Breast epithelium (tissue), 3 donors: ENCODE data around the gene KDM4C.

ENCODE experiments used
- POLR2A ChIP-seq: fragments of 450-650 bp; IDR thresholded peaks from one replicate; pipeline ENCODE4 v1.6.1; 2016; ENCODE audit warnings: antibody characterized with exemption, mild to moderate bottlenecking, moderate library complexity
- POLR2AphosphoS5 ChIP-seq, 3 donors: sonication (generic); formaldehyde crosslinking; IDR thresholded peaks; one replicate each; pipeline ENCODE4 v1.6.1; 2017; ENCODE audit warnings: antibody characterized with exemption in 3 of 3
- TF ChIP-seq, protein P1 (sequence below), 3 donors: fragments of 450-650 bp; IDR thresholded peaks; one replicate each; pipeline ENCODE4 v1.5.1; 2016 to 2017; ENCODE audit warnings: antibody characterized with exemption in 3 of 3, mild to moderate bottlenecking in 3 of 3, moderate library complexity in 3 of 3

- TF ChIP-seq, protein P1, sequence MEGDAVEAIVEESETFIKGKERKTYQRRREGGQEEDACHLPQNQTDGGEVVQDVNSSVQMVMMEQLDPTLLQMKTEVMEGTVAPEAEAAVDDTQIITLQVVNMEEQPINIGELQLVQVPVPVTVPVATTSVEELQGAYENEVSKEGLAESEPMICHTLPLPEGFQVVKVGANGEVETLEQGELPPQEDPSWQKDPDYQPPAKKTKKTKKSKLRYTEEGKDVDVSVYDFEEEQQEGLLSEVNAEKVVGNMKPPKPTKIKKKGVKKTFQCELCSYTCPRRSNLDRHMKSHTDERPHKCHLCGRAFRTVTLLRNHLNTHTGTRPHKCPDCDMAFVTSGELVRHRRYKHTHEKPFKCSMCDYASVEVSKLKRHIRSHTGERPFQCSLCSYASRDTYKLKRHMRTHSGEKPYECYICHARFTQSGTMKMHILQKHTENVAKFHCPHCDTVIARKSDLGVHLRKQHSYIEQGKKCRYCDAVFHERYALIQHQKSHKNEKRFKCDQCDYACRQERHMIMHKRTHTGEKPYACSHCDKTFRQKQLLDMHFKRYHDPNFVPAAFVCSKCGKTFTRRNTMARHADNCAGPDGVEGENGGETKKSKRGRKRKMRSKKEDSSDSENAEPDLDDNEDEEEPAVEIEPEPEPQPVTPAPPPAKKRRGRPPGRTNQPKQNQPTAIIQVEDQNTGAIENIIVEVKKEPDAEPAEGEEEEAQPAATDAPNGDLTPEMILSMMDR (IDR thresholded peaks at IDR 0.05): no peak
- TF ChIP-seq POLR2AphosphoS5 (IDR thresholded peaks at IDR 0.05) (no peak), POLR2A (no peak)
Observed at GRCh38 chr9:6928863-6929262, 171.1 kb downstream of the KDM4C start.
